ENCODE results near the gene FLNC. TPM values are rescaled to one million over a fixed set of nuclear protein-coding genes. Genes with fewer than 3 reads are reported as not detected.
A peak's percentile ranks its signal among the peaks of the same experiment; 100 is the strongest.

The FLNC gene
- total and polyA plus RNA-seq, 9 of the 15 experiments (the other 6 are each of a cell fraction or from before 2014, with no cell fraction given): 0.90 to 155 (median 28.8) TPM

DNA sequence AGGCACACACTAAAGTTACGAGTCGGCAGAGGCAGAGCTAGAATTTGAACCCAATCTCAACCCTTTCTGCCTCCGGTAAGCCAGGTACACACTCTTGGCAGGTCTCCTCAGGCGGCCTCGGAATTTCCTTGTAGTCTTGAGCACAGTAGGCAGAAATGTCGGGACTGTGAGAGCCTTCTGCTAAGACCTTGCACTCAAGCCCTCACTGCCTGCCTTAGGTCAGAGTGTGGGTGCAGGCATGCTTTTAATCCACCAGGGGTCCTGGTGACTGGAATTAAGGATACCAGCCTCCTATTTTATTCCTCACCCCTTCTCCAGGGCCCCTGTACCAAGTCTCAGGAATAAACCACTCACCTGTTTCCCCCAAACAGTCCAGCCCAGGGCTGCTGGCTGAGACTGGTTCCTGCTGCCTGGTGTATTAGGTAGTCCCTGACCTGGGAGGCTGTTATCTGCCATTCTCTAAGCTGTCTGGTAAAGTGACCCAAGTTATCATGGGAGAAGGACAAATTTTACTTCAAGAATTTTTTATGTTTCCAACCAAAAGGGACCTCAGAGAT is 33.3 kb downstream of the FLNC start (continued):
- TF ChIP-seq, protein P1, sequence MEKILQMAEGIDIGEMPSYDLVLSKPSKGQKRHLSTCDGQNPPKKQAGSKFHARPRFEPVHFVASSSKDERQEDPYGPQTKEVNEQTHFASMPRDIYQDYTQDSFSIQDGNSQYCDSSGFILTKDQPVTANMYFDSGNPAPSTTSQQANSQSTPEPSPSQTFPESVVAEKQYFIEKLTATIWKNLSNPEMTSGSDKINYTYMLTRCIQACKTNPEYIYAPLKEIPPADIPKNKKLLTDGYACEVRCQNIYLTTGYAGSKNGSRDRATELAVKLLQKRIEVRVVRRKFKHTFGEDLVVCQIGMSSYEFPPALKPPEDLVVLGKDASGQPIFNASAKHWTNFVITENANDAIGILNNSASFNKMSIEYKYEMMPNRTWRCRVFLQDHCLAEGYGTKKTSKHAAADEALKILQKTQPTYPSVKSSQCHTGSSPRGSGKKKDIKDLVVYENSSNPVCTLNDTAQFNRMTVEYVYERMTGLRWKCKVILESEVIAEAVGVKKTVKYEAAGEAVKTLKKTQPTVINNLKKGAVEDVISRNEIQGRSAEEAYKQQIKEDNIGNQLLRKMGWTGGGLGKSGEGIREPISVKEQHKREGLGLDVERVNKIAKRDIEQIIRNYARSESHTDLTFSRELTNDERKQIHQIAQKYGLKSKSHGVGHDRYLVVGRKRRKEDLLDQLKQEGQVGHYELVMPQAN (IDR thresholded peaks at IDR 0.05; ENCODE audit: borderline replicate concordance): no peak
- no peak for TF ChIP-seq ZBTB1 (CRISPR knock-in tag; IDR thresholded peaks at IDR 0.05; ENCODE audit: borderline replicate concordance, low read depth)
- TF ChIP-seq ZNF778 (CRISPR knock-in tag; IDR thresholded peaks at IDR 0.05): no peak
- TF ChIP-seq, protein P2, sequence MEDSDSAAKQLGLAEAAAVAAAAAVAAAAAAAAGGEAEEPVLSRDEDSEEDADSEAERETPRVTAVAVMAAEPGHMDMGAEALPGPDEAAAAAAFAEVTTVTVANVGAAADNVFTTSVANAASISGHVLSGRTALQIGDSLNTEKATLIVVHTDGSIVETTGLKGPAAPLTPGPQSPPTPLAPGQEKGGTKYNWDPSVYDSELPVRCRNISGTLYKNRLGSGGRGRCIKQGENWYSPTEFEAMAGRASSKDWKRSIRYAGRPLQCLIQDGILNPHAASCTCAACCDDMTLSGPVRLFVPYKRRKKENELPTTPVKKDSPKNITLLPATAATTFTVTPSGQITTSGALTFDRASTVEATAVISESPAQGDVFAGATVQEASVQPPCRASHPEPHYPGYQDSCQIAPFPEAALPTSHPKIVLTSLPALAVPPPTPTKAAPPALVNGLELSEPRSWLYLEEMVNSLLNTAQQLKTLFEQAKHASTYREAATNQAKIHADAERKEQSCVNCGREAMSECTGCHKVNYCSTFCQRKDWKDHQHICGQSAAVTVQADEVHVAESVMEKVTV (CRISPR knock-in tag; IDR thresholded peaks at IDR 0.05): peak; percentile 20; the same call in 1 of the 2 replicates
- TF ChIP-seq, protein P3, sequence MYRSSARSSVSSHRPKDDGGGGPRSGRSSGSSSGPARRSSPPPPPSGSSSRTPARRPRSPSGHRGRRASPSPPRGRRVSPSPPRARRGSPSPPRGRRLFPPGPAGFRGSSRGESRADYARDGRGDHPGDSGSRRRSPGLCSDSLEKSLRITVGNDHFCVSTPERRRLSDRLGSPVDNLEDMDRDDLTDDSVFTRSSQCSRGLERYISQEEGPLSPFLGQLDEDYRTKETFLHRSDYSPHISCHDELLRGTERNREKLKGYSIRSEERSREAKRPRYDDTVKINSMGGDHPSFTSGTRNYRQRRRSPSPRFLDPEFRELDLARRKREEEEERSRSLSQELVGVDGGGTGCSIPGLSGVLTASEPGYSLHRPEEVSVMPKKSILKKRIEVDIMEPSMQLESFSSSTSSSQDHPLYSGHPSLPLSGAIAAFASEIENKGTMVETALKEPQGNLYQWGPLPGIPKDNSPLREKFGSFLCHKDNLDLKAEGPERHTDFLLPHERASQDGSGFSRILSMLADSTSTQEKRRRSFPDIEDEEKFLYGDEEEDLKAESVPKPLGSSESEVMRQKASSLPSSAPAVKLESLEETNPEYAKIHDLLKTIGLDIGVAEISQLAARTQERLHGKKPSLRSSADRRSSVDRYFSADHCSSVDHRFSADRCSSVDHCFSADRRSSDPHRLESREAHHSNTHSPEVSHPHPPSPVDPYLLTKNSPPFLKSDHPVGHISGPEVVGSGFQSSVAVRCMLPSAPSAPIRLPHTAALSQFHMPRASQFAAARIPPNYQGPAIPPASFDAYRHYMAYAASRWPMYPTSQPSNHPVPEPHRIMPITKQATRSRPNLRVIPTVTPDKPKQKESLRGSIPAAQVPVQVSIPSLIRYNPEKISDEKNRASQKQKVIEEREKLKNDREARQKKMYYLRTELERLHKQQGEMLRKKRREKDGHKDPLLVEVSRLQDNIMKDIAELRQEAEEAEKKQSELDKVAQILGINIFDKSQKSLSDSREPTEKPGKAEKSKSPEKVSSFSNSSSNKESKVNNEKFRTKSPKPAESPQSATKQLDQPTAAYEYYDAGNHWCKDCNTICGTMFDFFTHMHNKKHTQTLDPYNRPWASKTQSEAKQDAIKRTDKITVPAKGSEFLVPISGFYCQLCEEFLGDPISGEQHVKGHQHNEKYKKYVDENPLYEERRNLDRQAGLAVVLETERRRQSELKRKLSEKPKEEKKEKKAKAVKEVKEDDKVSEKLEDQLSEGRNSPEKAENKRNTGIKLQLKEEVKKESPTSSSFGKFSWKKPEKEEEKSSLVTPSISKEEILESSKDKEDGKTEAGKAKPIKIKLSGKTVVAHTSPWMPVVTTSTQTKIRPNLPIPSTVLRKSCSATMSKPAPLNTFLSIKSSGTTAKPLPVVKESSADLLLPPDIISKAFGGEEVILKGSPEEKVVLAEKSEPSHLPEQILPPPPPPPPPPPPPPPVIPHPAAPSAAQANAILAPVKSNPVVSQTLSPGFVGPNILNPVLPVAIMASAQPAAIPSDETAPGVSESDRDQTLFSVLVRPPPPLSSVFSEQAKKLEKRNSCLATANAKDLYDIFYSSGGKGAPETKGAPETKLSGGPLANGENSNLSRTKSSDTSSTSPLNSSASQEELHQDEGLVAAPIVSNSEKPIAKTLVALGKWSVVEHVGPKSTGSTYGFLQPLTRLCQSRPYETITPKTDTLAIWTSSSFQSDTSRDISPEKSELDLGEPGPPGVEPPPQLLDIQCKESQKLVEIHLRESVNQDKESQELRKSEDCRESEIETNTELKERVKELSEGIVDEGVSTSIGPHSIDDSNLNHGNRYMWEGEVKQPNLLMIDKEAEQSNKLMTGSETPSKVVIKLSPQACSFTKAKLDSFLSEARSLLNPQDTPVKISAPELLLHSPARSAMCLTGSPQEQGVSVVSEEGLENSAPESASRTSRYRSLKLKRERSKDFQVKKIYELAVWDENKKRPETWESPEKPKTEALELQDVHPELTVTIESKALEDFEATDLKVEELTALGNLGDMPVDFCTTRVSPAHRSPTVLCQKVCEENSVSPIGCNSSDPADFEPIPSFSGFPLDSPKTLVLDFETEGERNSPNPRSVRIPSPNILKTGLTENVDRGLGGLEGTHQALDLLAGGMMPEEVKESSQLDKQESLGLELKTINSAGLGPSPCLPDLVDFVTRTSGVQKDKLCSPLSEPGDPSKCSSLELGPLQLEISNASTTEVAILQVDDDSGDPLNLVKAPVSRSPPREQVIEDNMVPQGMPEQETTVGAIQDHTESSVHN (IDR thresholded peaks at IDR 0.05; ENCODE audit: borderline replicate concordance in 1 of 2, low read depth in 1 of 2): no peak
- peak in 1 of 3 experiments; percentile 22 for TF ChIP-seq YY1 (IDR thresholded peaks at IDR 0.05; ENCODE audit: borderline replicate concordance in 1 of 3, control insufficient read depth in 1 of 3, extremely low read depth in 1 of 3, insufficient read depth in 3 of 3, insufficient read length in 1 of 3, insufficient replicate concordance in 2 of 3, low read depth in 1 of 3, low read length in 2 of 3)
- TF ChIP-seq, protein P4, sequence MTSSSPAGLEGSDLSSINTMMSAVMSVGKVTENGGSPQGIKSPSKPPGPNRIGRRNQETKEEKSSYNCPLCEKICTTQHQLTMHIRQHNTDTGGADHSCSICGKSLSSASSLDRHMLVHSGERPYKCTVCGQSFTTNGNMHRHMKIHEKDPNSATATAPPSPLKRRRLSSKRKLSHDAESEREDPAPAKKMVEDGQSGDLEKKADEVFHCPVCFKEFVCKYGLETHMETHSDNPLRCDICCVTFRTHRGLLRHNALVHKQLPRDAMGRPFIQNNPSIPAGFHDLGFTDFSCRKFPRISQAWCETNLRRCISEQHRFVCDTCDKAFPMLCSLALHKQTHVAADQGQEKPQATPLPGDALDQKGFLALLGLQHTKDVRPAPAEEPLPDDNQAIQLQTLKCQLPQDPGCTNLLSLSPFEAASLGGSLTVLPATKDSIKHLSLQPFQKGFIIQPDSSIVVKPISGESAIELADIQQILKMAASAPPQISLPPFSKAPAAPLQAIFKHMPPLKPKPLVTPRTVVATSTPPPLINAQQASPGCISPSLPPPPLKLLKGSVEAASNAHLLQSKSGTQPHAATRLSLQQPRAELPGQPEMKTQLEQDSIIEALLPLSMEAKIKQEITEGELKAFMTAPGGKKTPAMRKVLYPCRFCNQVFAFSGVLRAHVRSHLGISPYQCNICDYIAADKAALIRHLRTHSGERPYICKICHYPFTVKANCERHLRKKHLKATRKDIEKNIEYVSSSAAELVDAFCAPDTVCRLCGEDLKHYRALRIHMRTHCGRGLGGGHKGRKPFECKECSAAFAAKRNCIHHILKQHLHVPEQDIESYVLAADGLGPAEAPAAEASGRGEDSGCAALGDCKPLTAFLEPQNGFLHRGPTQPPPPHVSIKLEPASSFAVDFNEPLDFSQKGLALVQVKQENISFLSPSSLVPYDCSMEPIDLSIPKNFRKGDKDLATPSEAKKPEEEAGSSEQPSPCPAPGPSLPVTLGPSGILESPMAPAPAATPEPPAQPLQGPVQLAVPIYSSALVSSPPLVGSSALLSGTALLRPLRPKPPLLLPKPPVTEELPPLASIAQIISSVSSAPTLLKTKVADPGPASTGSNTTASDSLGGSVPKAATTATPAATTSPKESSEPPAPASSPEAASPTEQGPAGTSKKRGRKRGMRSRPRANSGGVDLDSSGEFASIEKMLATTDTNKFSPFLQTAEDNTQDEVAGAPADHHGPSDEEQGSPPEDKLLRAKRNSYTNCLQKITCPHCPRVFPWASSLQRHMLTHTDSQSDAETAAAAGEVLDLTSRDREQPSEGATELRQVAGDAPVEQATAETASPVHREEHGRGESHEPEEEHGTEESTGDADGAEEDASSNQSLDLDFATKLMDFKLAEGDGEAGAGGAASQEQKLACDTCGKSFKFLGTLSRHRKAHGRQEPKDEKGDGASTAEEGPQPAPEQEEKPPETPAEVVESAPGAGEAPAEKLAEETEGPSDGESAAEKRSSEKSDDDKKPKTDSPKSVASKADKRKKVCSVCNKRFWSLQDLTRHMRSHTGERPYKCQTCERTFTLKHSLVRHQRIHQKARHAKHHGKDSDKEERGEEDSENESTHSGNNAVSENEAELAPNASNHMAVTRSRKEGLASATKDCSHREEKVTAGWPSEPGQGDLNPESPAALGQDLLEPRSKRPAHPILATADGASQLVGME (CRISPR knock-in tag; IDR thresholded peaks at IDR 0.05): no peak
